Motor neuron (in vitro differentiated cells): ENCODE data around the gene AKAP1. TPM values are rescaled to one million over a fixed set of nuclear protein-coding genes. Genes with fewer than 3 reads are reported as not detected.

Experiments
- ATAC-seq, 8 experiments: fragments of 200-7000 bp; cut with Tn5 transposase; replicated peaks in 6 of 8; 2 replicates each; pipeline ENCODE4 v1.8.0; 2021; ENCODE audit warnings: mild to moderate bottlenecking in 8 of 8, moderate library complexity in 8 of 8
- H3K27ac ChIP-seq, 2 donors: fragments of 250-450 bp; sonication (Bioruptor Pico); 2 replicates each; pipeline ENCODE4 v1.9.0; 2021; ENCODE audit warnings: antibody characterized with exemption in 2 of 2, mild to moderate bottlenecking in 2 of 2, moderate library complexity in 1 of 2
- H3K4me1 ChIP-seq, 2 donors: fragments of 250-450 bp; sonication (Bioruptor Pico); replicated peaks in 1 of 2; 2 replicates each; pipeline ENCODE4 v1.6.1; 2021; ENCODE audit warnings: antibody characterized with exemption in 2 of 2, mild to moderate bottlenecking in 2 of 2, moderate library complexity in 1 of 2
- H3K4me3 ChIP-seq, 5 donors: fragments of 250-450 bp; sonication (Bioruptor Pico); 2 replicates each; pipeline ENCODE4 v1.9.0; 2021; ENCODE audit warnings: antibody characterized with exemption in 5 of 5, mild to moderate bottlenecking in 5 of 5, moderate library complexity in 4 of 5
- WGBS, 10 experiments: fragments of 450-650 bp; shearing (Covaris generic); methylation state at CpG; one replicate each; pipeline ENCODE4 v1.0.0; 2022; 5-methylcytosine and 5-hydroxymethylcytosine counted together
- in situ Hi-C, 9 experiments: fragments of 400-800 bp; cut with MboI; loops; one replicate each; pipeline ENCODE4 v1.15.0; 2021; ENCODE audit warnings: low sequenced_read_pairs in 9 of 9, low pct_unique_long_range_greater_than_20kb in 2 of 9; ENCODE audit not compliant: unreplicated experiment in 9 of 9
- total RNA-seq, 8 experiments: library from RNA; unstranded; fragments of 300-600 nt; gene quantifications; 2 replicates each; pipeline versions ENCODE4 v1.2.3 to v1.2.4, GENCODE V29; 2022

The AKAP1 gene
- total RNA-seq, 8 experiments from 2014 or later, result 16.1 to 45.8 (median 28.9) TPM

DNA sequence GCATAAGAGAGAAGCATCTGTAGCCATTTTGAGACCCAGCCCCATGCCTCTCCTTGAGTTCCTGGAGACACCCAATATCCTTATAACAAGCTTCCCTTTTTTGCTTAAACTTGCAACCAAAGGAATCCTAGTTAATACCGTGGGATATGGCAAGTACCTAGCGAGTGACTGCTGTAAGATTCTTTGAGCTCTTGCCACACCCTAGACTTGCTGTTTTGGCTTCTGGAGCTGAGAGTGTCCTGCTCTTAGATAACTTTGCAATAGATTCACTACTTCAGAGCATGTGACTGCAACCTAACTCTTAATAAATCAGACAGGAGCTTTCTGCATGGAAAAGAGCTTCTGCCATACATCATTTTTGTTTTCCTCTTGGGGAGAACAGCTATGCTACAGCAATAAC is 58.3 kb downstream of the AKAP1 start:
- 0 to 100% (median 90%) methylated on average over 1 to 2 of the region's 2 CpGs; no CpG with 5 or more reads in 3 of the 10 experiments for WGBS, 10 experiments
- Histone ChIP-seq H3K4me1 (peaks cover 8 to 15% of the 10 kb centered on the region in 2 donors), H3K27ac (no peak overlapping the region), H3K4me3 (no peak overlapping the region)
- in situ Hi-C loops, result loop anchor here in 4 of 9 experiments (25.0 kb wide), 3 partner anchors 594 to 694 kb away; partner anchors contain the start of gene CCDC182 (in 2 of the 4)
- peak in 5 of 8 experiments; percentile 21 to 50 (median 37) for ATAC-seq

DNA sequence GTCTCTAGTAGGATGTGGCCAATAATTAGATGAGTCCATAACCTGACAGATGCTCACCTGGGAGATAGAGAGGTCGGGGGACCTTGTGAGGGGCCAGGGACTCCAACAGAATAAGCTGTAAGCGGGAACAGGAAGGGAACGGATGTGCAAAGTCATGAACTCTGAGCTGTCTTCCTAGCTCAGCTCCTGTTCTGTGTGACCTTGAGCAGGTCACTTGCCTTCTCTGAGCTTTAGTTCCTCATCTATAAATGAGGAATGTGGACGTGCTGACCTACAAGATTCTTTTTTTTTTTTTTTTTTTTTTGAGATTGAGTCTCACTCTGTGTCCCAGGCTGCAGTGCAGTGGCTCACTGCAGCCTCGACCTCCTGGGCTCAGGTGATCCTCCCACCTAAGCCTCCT is 58.9 kb downstream of the AKAP1 start:
- no peak for ATAC-seq
- in situ Hi-C loops, result loop anchor here in 4 of 9 experiments (25.0 kb wide), 3 partner anchors 593 to 693 kb away; partner anchors contain the start of gene CCDC182 (in 2 of the 4)
- 39 to 100% (median 100%) methylated on average over 1 to 3 of the region's 5 CpGs; no CpG with 5 or more reads in 5 of the 10 experiments for WGBS, 10 experiments
- Histone ChIP-seq H3K4me3 (no peak overlapping the region), H3K4me1 (peaks cover 8 to 15% of the 10 kb centered on the region in 2 donors), H3K27ac (no peak overlapping the region)

DNA sequence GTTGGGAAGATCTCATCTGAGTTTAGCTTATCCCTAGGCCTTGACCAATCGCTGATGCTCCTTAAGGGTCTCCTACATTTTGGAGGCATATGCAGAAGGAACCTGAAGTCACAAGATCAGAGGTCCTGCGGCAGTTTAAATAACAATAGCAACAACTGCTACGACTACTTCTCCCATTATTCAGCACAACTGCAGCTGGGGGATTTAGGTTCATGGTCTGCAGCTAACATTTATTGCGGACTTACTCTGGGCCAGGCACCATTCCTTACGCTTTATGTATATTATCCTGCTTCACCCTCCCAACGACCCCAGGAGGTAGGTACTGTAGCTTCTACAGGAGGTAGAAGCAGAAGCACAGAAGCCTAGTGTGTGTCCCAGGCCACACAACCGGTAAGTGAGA is 59.5 kb downstream of the AKAP1 start:
- Histone ChIP-seq H3K4me3 (no peak overlapping the region), H3K27ac (no peak overlapping the region), H3K4me1 (peaks cover 8 to 15% of the 10 kb centered on the region in 2 donors)
- WGBS, 10 experiments, result 10 to 92% (median 50%) methylated on average over 2 to 5 of the region's 7 CpGs; no CpG with 5 or more reads in 4 of the 10 experiments
- in situ Hi-C loops, result loop anchor here in 4 of 9 experiments (25.0 kb wide), 3 partner anchors 593 to 693 kb away; partner anchors contain the start of gene CCDC182 (in 2 of the 4)
- ATAC-seq, result no peak

DNA sequence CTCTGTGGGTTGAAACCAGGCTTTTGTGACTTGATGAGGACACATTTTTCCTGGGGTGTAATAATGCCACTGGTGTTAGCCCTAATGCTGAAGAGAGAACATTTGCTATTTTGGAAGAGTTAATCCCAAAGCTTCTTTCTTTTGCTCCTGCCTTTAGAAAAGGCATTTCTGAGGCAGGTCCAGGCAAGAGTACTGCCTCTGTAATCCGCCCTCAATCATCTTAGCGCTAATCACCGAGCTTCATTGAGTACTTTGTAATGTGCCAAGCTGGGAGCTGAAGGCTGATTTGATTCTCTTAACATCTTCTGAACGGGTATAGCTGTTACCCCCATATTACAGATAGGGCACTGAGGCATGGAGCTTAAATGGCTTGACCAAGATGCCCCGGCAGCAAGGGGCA is 60.3 kb downstream of the AKAP1 start:
- Histone ChIP-seq H3K27ac (no peak overlapping the region), H3K4me3 (no peak overlapping the region), H3K4me1 (peaks cover 8 to 15% of the 10 kb centered on the region in 2 donors)
- in situ Hi-C loops, result loop anchor here in 4 of 9 experiments (25.0 kb wide), 3 partner anchors 592 to 692 kb away; partner anchors contain the start of gene CCDC182 (in 2 of the 4)
- no peak for ATAC-seq
- 53 to 100% (median 80%) methylated on average over 1 to 5 of the region's 5 CpGs; no CpG with 5 or more reads in 2 of the 10 experiments for WGBS, 10 experiments

DNA sequence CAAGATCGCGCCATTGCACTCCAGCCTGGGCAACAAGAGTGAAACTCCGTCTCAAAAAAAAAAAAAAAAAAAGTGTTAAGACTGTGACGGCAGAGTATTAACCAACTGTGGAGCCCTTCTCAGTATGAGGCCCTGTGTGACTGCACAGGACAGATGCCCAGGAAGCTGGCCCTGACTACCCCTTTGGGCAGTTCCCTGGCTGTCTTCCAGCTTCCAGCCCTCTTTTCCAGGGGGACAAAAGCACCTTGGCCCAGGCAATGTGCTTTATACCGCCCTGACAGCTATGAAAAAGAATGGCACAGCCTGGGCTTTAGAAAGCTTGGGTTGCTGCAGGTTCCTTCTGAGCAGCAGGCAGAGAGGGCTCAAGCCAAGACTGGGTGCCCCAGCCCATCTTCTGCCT is 61.2 kb downstream of the AKAP1 start:
- in situ Hi-C loops, result loop anchor here in 4 of 9 experiments (25.0 kb wide), 3 partner anchors 591 to 691 kb away; partner anchors contain the start of gene CCDC182 (in 2 of the 4)
- WGBS, 10 experiments, result 81 to 100% (median 89%) methylated on average over 1 to 4 of the region's 5 CpGs; no CpG with 5 or more reads in 5 of the 10 experiments
- no peak overlapping the region for H3K4me3 ChIP-seq
- no peak overlapping the region for H3K27ac ChIP-seq
- peaks cover 8 to 15% of the 10 kb centered on the region in 2 donors for H3K4me1 ChIP-seq
- peak in 3 of 8 experiments; percentile 28 to 65 (median 34) for ATAC-seq

DNA sequence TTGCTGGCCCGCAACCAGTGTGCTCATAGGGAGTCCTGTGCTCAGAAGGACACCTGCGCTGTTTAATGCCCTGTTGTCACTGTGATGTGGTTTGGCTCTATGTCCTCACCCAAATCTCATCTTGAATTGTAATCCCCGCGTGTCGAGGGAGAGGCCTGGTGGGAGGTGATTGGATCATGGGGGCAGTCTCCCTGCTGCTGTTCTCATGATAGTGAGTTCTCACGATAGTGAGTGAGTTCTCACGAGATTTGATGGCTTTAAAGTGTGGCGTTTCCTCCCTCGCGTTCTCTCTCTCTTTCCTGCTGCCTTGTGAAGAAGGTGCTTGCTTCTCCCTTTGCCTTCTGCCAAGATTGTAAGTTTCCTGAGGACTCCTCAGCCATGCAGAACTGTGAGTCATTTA is 66.8 kb downstream of the AKAP1 start:
- no peak overlapping the region for H3K27ac ChIP-seq
- in situ Hi-C loops, result no loop called here
- H3K4me1 ChIP-seq, result no peaks in the 10 kb centered on the region
- WGBS, 10 experiments, result 31 to 100% (median 89%) methylated on average over 1 to 6 of the region's 10 CpGs; no CpG with 5 or more reads in 3 of the 10 experiments
- ATAC-seq, result no peak
- H3K4me3 ChIP-seq, result no peak overlapping the region

DNA sequence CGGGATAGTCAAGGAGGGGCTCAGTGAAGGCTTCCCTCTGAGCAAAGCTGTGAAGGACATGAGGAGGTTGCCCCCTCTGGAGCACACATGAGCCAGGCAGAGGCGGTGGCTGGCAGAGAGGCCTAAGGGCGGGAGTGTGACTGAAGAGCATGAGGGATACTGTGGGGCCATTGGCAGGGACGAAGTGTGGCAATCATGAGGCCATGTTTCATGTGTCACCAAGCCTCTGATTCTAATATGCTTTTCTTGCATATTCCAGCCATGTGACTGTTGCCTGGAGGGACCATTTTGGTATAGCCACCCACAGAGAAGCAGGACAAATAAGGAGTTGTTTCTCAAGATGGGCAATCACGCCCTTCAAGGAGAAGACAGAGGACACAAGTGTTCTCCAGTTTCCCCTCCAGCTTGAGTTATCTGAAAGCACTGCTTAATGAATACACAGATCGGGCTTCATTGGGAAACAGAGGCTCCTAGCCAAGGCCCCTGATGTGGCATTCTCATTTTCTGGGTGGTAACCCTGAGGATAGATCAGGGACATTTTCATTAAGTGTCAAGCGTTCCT is 68.0 kb downstream of the AKAP1 start:
- ATAC-seq, result peak in 2 of 8 experiments; percentile 60 to 83
- 10 to 100% (median 86%) methylated on average over 1 to 6 of the region's 7 CpGs; no CpG with 5 or more reads in 2 of the 10 experiments for WGBS, 10 experiments
- Histone ChIP-seq H3K4me1 (no peaks in the 10 kb centered on the region), H3K27ac (no peak overlapping the region), H3K4me3 (no peak overlapping the region)
- in situ Hi-C loops, result no loop called here

DNA sequence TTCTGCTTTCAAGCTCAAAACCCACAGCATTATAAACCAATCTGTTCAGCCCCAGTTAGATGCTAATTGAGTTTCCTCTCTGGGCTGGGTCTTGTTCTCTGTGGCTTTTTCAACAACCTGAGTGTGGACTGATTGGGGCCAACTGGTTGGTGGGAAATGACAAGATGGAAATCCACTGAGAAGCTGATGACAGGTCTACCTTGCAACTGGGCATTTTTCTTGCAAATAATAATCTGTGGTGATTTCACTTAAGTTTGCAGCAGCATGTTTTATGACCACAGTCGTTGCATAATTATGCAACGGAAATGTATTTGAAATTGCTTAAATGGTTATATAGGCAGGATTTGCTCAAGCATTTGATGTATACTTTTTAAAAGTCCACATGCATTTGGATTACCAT is 69.9 kb downstream of the AKAP1 start:
- peak in 2 of 8 experiments; percentile 59 to 72 for ATAC-seq
- Histone ChIP-seq H3K4me1 (no peaks in the 10 kb centered on the region), H3K27ac (no peak overlapping the region), H3K4me3 (no peak overlapping the region)
- 0 to 90% (median 56%) methylated on average over 2 of the region's 2 CpGs; no CpG with 5 or more reads in 2 of the 10 experiments for WGBS, 10 experiments
- in situ Hi-C loops, result no loop called here

DNA sequence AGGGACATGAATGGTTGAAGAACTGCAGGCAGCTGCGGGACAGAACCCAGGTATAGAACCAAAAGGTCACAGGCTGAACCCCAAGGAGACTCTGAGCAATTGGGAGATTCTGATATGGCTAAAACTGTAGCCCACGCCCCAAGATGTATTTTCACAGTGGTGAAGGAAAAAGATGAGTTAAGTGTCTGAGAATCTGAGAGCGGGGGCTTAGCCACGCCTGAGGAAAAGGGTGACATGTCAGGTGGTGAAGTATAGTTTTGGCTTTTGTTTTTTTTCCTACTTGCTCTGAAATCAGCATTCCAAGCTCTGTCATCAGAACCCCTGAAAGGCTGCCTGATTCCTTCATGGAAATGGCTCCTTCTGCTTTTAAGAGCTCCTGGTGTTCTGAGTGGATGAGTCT is 73.3 kb downstream of the AKAP1 start:
- WGBS, 10 experiments, result 56 to 94% (median 83%) methylated on average over 1 to 4 of the region's 4 CpGs; no CpG with 5 or more reads in 5 of the 10 experiments
- Histone ChIP-seq H3K27ac (no peak overlapping the region), H3K4me3 (no peak overlapping the region), H3K4me1 (no peaks in the 10 kb centered on the region)
- in situ Hi-C loops, result no loop called here
- no peak for ATAC-seq

DNA sequence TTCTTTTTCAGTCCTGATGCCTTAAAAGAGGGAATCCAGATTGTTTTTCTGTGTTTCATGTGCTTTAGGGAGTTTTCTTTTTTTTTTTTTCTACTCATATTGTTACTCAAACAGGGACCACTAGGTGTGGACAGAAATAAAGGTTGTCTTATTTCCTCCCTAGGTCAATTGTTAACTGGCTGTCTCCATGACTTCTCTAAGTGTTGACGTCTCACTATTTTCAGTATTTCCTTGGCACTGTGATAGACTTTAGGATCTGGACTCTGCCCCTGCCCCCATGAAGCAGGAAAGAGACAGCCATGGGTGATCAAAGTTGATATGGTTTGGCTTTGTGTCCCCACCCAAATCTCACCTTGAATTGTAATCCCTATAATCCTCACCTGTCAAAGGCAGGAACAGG is 73.7 kb downstream of the AKAP1 start:
- in situ Hi-C loops, result no loop called here
- no peak for ATAC-seq
- 63 to 88% (median 83%) methylated on average over 1 of the region's 1 CpG; no CpG with 5 or more reads in 6 of the 10 experiments for WGBS, 10 experiments
- no peaks in the 10 kb centered on the region for H3K4me1 ChIP-seq
- no peak overlapping the region for H3K4me3 ChIP-seq
- H3K27ac ChIP-seq, result no peak overlapping the region

DNA sequence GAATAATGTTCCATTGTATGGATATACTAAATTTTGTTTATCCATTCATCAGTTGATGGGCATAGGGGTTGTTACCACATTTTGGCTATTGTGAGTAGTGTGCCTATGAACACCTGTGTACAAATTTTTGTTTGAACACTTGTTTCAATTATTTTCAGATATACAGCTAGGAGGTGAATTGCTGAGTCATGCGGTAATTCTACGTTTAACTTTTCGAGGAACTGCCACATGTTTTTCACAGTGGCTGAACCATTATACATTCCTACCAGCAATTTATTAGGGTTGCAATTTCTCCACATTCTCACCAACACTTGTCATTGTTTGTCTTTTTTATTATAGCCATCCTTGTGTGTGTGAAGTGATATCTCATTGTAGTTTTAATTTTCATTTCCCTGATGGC is 75.6 kb downstream of the AKAP1 start:
- WGBS, 10 experiments, result 20 to 100% (median 97%) methylated on average over 1 to 3 of the region's 3 CpGs; no CpG with 5 or more reads in 3 of the 10 experiments
- ATAC-seq, result no peak
- in situ Hi-C loops, result no loop called here

DNA sequence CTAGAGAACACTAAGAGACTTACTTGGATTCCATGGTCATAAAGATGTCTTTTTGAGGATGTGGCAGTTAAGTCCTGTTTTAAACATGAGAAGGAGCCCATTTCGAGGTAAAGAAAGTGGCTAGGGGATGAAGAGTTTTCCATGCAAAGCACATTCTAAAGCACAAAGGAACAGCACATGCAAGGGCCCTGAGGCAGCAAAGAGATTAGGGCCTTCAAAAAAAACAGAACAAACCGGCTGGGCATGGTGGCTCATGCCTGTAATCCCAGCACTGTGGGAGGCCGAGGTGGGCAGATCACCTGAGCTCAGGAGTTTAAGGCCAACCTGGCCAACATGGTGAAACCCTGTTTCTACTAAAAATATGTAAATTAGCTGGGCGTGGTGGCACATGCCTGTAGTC is 79.8 kb downstream of the AKAP1 start:
- in situ Hi-C loops, result no loop called here
- WGBS, 10 experiments, result 0 to 100% (median 86%) methylated on average over 1 to 4 of the region's 4 CpGs; no CpG with 5 or more reads in 3 of the 10 experiments
- Histone ChIP-seq H3K4me3 (no peak overlapping the region), H3K27ac (no peak overlapping the region), H3K4me1 (no peaks in the 10 kb centered on the region)
- ATAC-seq, result no peak

More for the DNA sequence above, 75.6 kb downstream of the AKAP1 start:
- Histone ChIP-seq H3K27ac (no peak overlapping the region), H3K4me3 (no peak overlapping the region), H3K4me1 (no peaks in the 10 kb centered on the region)

DNA sequence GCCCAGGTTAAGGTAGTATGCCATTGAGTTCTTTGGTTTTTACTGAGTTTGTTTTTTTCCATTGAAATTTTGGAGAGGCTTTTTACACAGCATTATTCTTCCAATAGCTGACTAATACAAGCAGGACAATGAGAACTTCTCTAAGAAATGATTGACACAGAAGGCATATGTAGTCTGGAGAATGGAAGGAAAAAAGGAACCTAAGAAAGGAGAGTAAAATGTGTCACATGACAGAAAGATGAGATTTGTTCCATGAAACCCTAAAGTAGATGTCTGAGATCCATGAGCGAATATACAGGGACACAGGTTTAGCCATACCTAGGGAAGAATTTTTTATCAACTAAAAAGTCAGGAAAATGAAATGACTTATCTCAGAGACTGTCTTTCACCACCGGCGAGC is 80.7 kb downstream of the AKAP1 start:
- Histone ChIP-seq H3K4me3 (no peak overlapping the region), H3K4me1 (no peaks in the 10 kb centered on the region), H3K27ac (no peak overlapping the region)
- in situ Hi-C loops, result no loop called here
- ATAC-seq, result no peak
- WGBS, 10 experiments, result 47 to 100% (median 88%) methylated on average over 1 to 3 of the region's 3 CpGs; no CpG with 5 or more reads in 1 of the 10 experiments
